Lung (tissue), 12 donors: ENCODE data around the gene IGF2. TPM values are rescaled to one million over a fixed set of nuclear protein-coding genes. Genes with fewer than 3 reads are reported as not detected.

ENCODE experiments used
- ATAC-seq: fragments of 200-7000 bp; cut with Tn5 transposase; one replicate; pipeline ENCODE4 v1.9.1; 2020; ENCODE audit warnings: moderate number of reproducible peaks; ENCODE audit not compliant: insufficient read depth, low FRiP score
- DNase-seq, 3 donors: peaks; one replicate each; pipeline ENCODE4 v3.0.0-alpha.2; 2013 to 2017
- H3K27ac ChIP-seq, 2 donors: one replicate each; pipeline ENCODE4 v1.5.1; 2013; ENCODE audit warnings: mild to moderate bottlenecking in 2 of 2, moderate library complexity in 2 of 2, control low read depth in 1 of 2, inconsistent platforms in 1 of 2, low read depth in 1 of 2, low read length in 1 of 2
- H3K27me3 ChIP-seq, 3 donors: one replicate each; pipeline ENCODE4 v1.5.1; 2013; ENCODE audit warnings: low read length in 2 of 3; ENCODE audit not compliant: control insufficient read depth in 3 of 3, insufficient read depth in 3 of 3
- H3K36me3 ChIP-seq, 4 donors: one replicate each; pipeline ENCODE4 v1.5.1; 2013; ENCODE audit warnings: low read length in 4 of 4, mild to moderate bottlenecking in 1 of 4, moderate library complexity in 1 of 4; ENCODE audit not compliant: control insufficient read depth in 4 of 4, insufficient read depth in 4 of 4
- H3K4me1 ChIP-seq, 5 donors: one replicate each; pipeline ENCODE4 v1.5.1; 2013; ENCODE audit warnings: low read length in 5 of 5, mild to moderate bottlenecking in 2 of 5, moderate library complexity in 1 of 5; ENCODE audit not compliant: control insufficient read depth in 5 of 5, insufficient read depth in 5 of 5
- H3K4me3 ChIP-seq: one replicate; pipeline ENCODE4 v1.5.1; 2013; ENCODE audit warnings: mild to moderate bottlenecking, control low read depth, moderate library complexity
- H3K9ac ChIP-seq, 2 donors: one replicate each; pipeline ENCODE4 v1.5.1; 2013; ENCODE audit warnings: low read length in 2 of 2, control low read depth in 1 of 2; ENCODE audit not compliant: insufficient read depth in 1 of 2
- H3K9me3 ChIP-seq, 4 donors: one replicate each; pipeline ENCODE4 v1.5.1; 2013; ENCODE audit warnings: low read length in 3 of 4, mild to moderate bottlenecking in 1 of 4, moderate library complexity in 1 of 4; ENCODE audit not compliant: control insufficient read depth in 4 of 4, insufficient read depth in 3 of 4
- CTCF ChIP-seq: IDR thresholded peaks from 2 replicates; pipeline ENCODE4 v1.5.1; 2012; ENCODE audit warnings: mild to moderate bottlenecking; ENCODE audit errors: control extremely low read depth, extremely low read depth
- WGBS, 2 donors: extraction: QIAGEN DNeasy Blood & Tissue Kit; methylation state at CpG; one replicate each; pipeline ENCODE4 v1.1.7; 2013; 5-methylcytosine and 5-hydroxymethylcytosine counted together
- polyA plus RNA-seq, 2 donors: library from polyadenylated mRNA; stranded (reverse); fragments of 200-250 nt; gene quantifications; one replicate each; pipeline ENCODE4 v1.2.1, GENCODE V29; 2013
- total RNA-seq, 2 donors: library from RNA; depleted of rRNA in 1 of 2; stranded (reverse); fragments of >200 nt in 1 of 2; gene quantifications; one replicate each; pipeline ENCODE4 v1.2.1, GENCODE V29; 2014 to 2021
- donor health status: control.
- donor health status: control.
- donor health status: Bipolar disorder and iron deficiency.
- donor health status: healthy.
- donor health status: DM: yes; HTN: yes; CAD: no.

Gene IGF2
- total and polyA plus RNA-seq, 4 donors = 2.9 to 87.7 (median 15.6) TPM

GRCh38 chr11:2160736-2161259 is 21.6 kb upstream of the IGF2 start, which contains the start of gene INS:
Gene INS (minus strand): TSS chr11:2161209. CDS start chr11:2160971, 238 bp downstream.
- Histone ChIP-seq H3K4me1 (no peaks in the 10 kb centered on the region), H3K27ac (no peak within 1 kb of the TSS), H3K9ac (no peak within 1 kb of the TSS), H3K4me3 (no peak within 1 kb of the TSS), H3K36me3 (no peaks in the 10 kb centered on the region), H3K9me3 (no peaks in the 10 kb centered on the region), H3K27me3 (peaks cover 0 to 10% (median 0%) of the 10 kb centered on the region in 3 donors)
- TF ChIP-seq CTCF = no peak
- DNase-seq = no peak
- WGBS, 2 donors = 86 to 89% methylated on average over 12 to 13 of the region's 13 CpGs
- ATAC-seq = no peak

GRCh38 chr11:2159536-2160413 is 20.6 kb upstream of the IGF2 start:
- Histone ChIP-seq H3K9me3 (peaks cover 0 to 3% (median 0%) of the 10 kb centered on the region in 4 donors), H3K4me1 (no peaks in the 10 kb centered on the region), H3K9ac (no peak overlapping the region), H3K27me3 (peaks cover 0 to 12% (median 0%) of the 10 kb centered on the region in 3 donors), H3K36me3 (no peaks in the 10 kb centered on the region), H3K27ac (no peak overlapping the region), H3K4me3 (no peak overlapping the region)
- DNase-seq (no peak), ATAC-seq (no peak)
- no peak for TF ChIP-seq CTCF
- WGBS, 2 donors = 69 to 85% methylated on average over 36 of the region's 36 CpGs

- peaks cover 0 to 12% (median 0%) of the 10 kb centered on the region in 3 donors for H3K27me3 ChIP-seq
- no peak for DNase-seq
Observed at GRCh38 chr11:2158966-2159365, 19.8 kb upstream of the IGF2 start.

More at GRCh38 chr11:2158966-2159365, 19.8 kb upstream of the IGF2 start:
- H3K4me1 ChIP-seq = no peaks in the 10 kb centered on the region
- no peak overlapping the region for H3K9ac ChIP-seq
- H3K36me3 ChIP-seq = no peaks in the 10 kb centered on the region
- H3K27ac ChIP-seq = no peak overlapping the region
- H3K4me3 ChIP-seq = no peak overlapping the region
- no peak for TF ChIP-seq CTCF
- WGBS, 2 donors = 75 to 86% methylated on average over 7 to 10 of the region's 10 CpGs
- peaks cover 0 to 3% (median 0%) of the 10 kb centered on the region in 4 donors for H3K9me3 ChIP-seq
- ATAC-seq = no peak
